K562 (cell line): Measurements from ENCODE around the gene NEK1. TPM values are rescaled to one million over a fixed set of nuclear protein-coding genes. Genes with fewer than 3 reads are reported as not detected.

Experiments used
- BRD4 ChIP-seq: fragments of 200-600 bp; sonication (generic); IDR thresholded peaks from 2 replicates; pipeline ENCODE4 v1.6.1; 2017; ENCODE audit warnings: inconsistent platforms
- DIDO1 ChIP-seq: fragments of 450-650 bp; IDR thresholded peaks from 2 replicates; pipeline ENCODE4 v1.6.1; 2016; ENCODE audit warnings: low read depth, missing biosample characterization, missing genetic modification characterization
- FOXK2 ChIP-seq, 2 experiments: fragments of 450-650 bp; IDR thresholded peaks in 1 of 2; conservative IDR thresholded peaks in 1 of 2; 2 replicates each; pipeline ENCODE4 v1.6.1; 2016; ENCODE audit warnings: low read depth in 2 of 2, mild to moderate bottlenecking in 1 of 2
- GABPB1 ChIP-seq: sonication (generic); formaldehyde crosslinking; IDR thresholded peaks from 2 replicates; pipeline ENCODE4 v1.8.0; 2022; ENCODE audit warnings: mild to moderate bottlenecking, missing genetic modification reagents
- GATAD2A ChIP-seq: fragments of 450-650 bp; IDR thresholded peaks from 2 replicates; pipeline ENCODE4 v1.6.1; 2017
- GATAD2B ChIP-seq: fragments of 450-650 bp; IDR thresholded peaks from 2 replicates; pipeline ENCODE4 v1.6.1; 2017; ENCODE audit warnings: mild to moderate bottlenecking, borderline replicate concordance
- GTF2A2 ChIP-seq: IDR thresholded peaks from 2 replicates; pipeline ENCODE4 v1.6.1; 2016; ENCODE audit warnings: mild to moderate bottlenecking, missing genetic modification characterization, missing compliant biosample characterization
- HCFC1 ChIP-seq: IDR thresholded peaks from 2 replicates; pipeline ENCODE4 v1.6.1; 2012; ENCODE audit warnings: low read depth, low read length, improper control_type of control experiment
- MTA2 ChIP-seq: fragments of 450-650 bp; IDR thresholded peaks from 2 replicates; pipeline ENCODE4 v1.6.1; 2016; ENCODE audit warnings: low read depth
- NCOA2 ChIP-seq, 2 experiments: fragments of 450-650 bp; IDR thresholded peaks; 2 replicates each; pipeline ENCODE4 v1.6.1; 2018; ENCODE audit warnings: mild to moderate bottlenecking in 2 of 2, moderate library complexity in 1 of 2; ENCODE audit not compliant: partially characterized antibody in 2 of 2
- PHF20 ChIP-seq: fragments of 450-650 bp; IDR thresholded peaks from 2 replicates; pipeline ENCODE4 v1.6.1; 2018; ENCODE audit not compliant: partially characterized antibody
- SP1 ChIP-seq: sonication (generic); formaldehyde crosslinking; IDR thresholded peaks from 2 replicates; pipeline ENCODE4 v1.8.1; 2022; ENCODE audit warnings: mild to moderate bottlenecking, missing genetic modification reagents
- TFAM ChIP-seq: fragments of 250-450 bp; sonication (Bioruptor Pico); conservative IDR thresholded peaks from 2 replicates; pipeline ENCODE4 v1.5.0; 2021; ENCODE audit warnings: mild to moderate bottlenecking, moderate library complexity
- TOE1 ChIP-seq, 2 experiments: fragments of 450-650 bp in 1 of 2; sonication (generic) in 1 of 2; formaldehyde crosslinking in 1 of 2; IDR thresholded peaks; 2 replicates each; pipeline versions ENCODE4 v1.7.1 to v1.8.0; 2016 to 2022; ENCODE audit warnings: borderline replicate concordance in 2 of 2, mild to moderate bottlenecking in 2 of 2, antibody characterized with exemption in 1 of 2, inconsistent platforms in 1 of 2, low read depth in 1 of 2, missing genetic modification reagents in 1 of 2, moderate library complexity in 1 of 2
- TSC22D4 ChIP-seq: fragments of 450-650 bp; IDR thresholded peaks from 2 replicates; pipeline ENCODE4 v1.6.1; 2016; ENCODE audit warnings: missing genetic modification characterization, missing biosample characterization, control low read depth
- YY1 ChIP-seq, 3 experiments: IDR thresholded peaks; 2 replicates each; pipeline ENCODE4 v1.6.1; 2011; ENCODE audit warnings: low read length in 2 of 3, mild to moderate bottlenecking in 2 of 3, moderate library complexity in 2 of 3, borderline replicate concordance in 1 of 3, control low read depth in 1 of 3, low read depth in 1 of 3; ENCODE audit not compliant: insufficient read depth in 3 of 3, insufficient replicate concordance in 2 of 3, control insufficient read depth in 1 of 3, insufficient read length in 1 of 3; ENCODE audit errors: extremely low read depth in 1 of 3
- ZBTB17 ChIP-seq: fragments of 450-650 bp; formaldehyde crosslinking; IDR thresholded peaks from 2 replicates; pipeline ENCODE4 v1.4.0; 2020; ENCODE audit warnings: mild to moderate bottlenecking
- ZNF134 ChIP-seq: fragments of 250-450 bp; sonication (Bioruptor Pico); conservative IDR thresholded peaks from 2 replicates; pipeline ENCODE4 v1.4.0; 2020
- ZNF239 ChIP-seq: fragments of 250-450 bp; sonication (Bioruptor Pico); IDR thresholded peaks from 2 replicates; pipeline ENCODE4 v1.4.0; 2020; ENCODE audit warnings: mild to moderate bottlenecking
- ZNF282 ChIP-seq: sonication (generic); formaldehyde crosslinking; IDR thresholded peaks from 2 replicates; pipeline ENCODE4 v1.8.1; 2023; ENCODE audit warnings: missing genetic modification reagents
- ZNF77 ChIP-seq: fragments of 250-450 bp; sonication (Bioruptor Pico); IDR thresholded peaks from 2 replicates; pipeline ENCODE4 v1.5.0; 2020
- polyA plus RNA-seq, 8 experiments: library from polyadenylated mRNA; depleted of rRNA in 4 of 8; stranded (reverse) in 5 of 8; unstranded in 3 of 8; fragments of >200 nt; fragmentation: Nextera tagmentation in 2 of 8; fragmentation: Illumina TruSeq in 1 of 8; extraction: Ambion mirVana in 2 of 8; extraction: Trizol in 1 of 8; gene quantifications; 2 replicates each; pipeline versions ENCODE4 v1.2.1 to v1.2.3, GENCODE V29; 2011 to 2014; ENCODE audit warnings: inconsistent platforms in 1 of 8, missing spikeins in 1 of 8
- total RNA-seq, 7 experiments: library from RNA; depleted of rRNA in 6 of 7; stranded (reverse); fragments of >200 nt in 6 of 7; fragmentation: Illumina TruSeq in 2 of 7; extraction: Trizol in 2 of 7; gene quantifications; 2 replicates each; pipeline versions ENCODE4 v1.2.1 to v1.2.3, GENCODE V29; 2011 to 2021; ENCODE audit warnings: low replicate concordance in 1 of 7
- TF ChIP-seq, protein P1 (sequence below): fragments of 450-650 bp; formaldehyde crosslinking; IDR thresholded peaks from 2 replicates; pipeline ENCODE4 v1.4.0; 2020; ENCODE audit warnings: mild to moderate bottlenecking, moderate library complexity
- TF ChIP-seq, protein P2 (sequence below): IDR thresholded peaks from 2 replicates; pipeline ENCODE4 v1.6.1; 2011; ENCODE audit warnings: borderline replicate concordance, low read depth, mild to moderate bottlenecking, moderate library complexity, low read length; ENCODE audit not compliant: insufficient read depth, poor library complexity, severe bottlenecking
- TF ChIP-seq, protein P3 (sequence below), 2 experiments: IDR thresholded peaks in 1 of 2; conservative IDR thresholded peaks in 1 of 2; 2 replicates each; pipeline ENCODE4 v1.6.1; 2016; ENCODE audit warnings: low read depth in 2 of 2, mild to moderate bottlenecking in 1 of 2, missing compliant biosample characterization in 1 of 2, missing genetic modification characterization in 1 of 2, moderate library complexity in 1 of 2

The NEK1 gene
- total and polyA plus RNA-seq, 9 of the 15 experiments (the other 6 are each of a cell fraction or from before 2014, with no cell fraction given): 6.2 to 15.7 (median 10.3) TPM

DNA sequence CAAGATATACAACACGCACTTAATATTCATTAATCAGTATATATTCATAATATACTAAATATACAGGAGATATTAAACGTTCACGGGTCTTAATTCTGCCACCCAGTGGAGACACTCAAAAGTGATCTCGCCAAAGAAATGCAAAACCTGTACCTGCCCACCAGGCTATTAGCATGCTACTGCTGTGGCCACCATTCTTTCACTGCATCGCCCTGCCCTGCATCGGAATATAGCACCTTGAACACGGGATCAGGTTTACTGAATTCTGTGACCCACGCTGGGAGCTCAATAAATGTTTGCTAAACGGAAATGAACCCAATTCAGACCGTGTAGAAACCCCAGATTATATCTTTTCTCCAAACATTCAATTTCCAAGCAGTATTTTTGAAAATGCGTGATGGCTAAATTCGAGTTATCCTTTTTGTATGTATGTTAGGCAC, 7.2 kb upstream of the NEK1 start (continued):
- TF ChIP-seq, protein P1, sequence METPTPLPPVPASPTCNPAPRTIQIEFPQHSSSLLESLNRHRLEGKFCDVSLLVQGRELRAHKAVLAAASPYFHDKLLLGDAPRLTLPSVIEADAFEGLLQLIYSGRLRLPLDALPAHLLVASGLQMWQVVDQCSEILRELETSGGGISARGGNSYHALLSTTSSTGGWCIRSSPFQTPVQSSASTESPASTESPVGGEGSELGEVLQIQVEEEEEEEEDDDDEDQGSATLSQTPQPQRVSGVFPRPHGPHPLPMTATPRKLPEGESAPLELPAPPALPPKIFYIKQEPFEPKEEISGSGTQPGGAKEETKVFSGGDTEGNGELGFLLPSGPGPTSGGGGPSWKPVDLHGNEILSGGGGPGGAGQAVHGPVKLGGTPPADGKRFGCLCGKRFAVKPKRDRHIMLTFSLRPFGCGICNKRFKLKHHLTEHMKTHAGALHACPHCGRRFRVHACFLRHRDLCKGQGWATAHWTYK: no peak
- TF ChIP-seq ZNF77 (CRISPR knock-in tag) (no peak), DIDO1 (tag) (no peak), ZNF282 (CRISPR knock-in tag) (no peak), ZBTB17 (CRISPR knock-in tag) (no peak), HCFC1 (no peak), GABPB1 (CRISPR knock-in tag) (no peak), TFAM (CRISPR knock-in tag) (no peak), MTA2 (no peak), GTF2A2 (tag) (no peak), ZNF239 (CRISPR knock-in tag) (no peak), YY1 (IDR thresholded peaks at IDR 0.05; ENCODE audit: borderline replicate concordance in 1 of 3, control insufficient read depth in 1 of 3, extremely low read depth in 1 of 3, insufficient read depth in 3 of 3, insufficient read length in 1 of 3, insufficient replicate concordance in 2 of 3, low read depth in 1 of 3, low read length in 2 of 3) (peak in 2 of 3 experiments; percentile 52 to 81), GATAD2B (no peak), TOE1 (IDR thresholded peaks at IDR 0.05; ENCODE audit: borderline replicate concordance) (0 out of 2 replicates have a peak, but pooled peaks have one; percentile 3), TOE1 (CRISPR knock-in tag; IDR thresholded peaks at IDR 0.05; ENCODE audit: borderline replicate concordance, low read depth) (no peak), BRD4 (peak; percentile 74; the same call in 1 of the 2 replicates), SP1 (CRISPR knock-in tag) (no peak), ZNF134 (CRISPR knock-in tag) (no peak), GATAD2A (no peak), NCOA2 (IDR thresholded peaks at IDR 0.05; ENCODE audit: partially characterized antibody in 2 of 2) (no peak), PHF20 (no peak), FOXK2 (conservative IDR thresholded peaks at IDR 0.05 in 1 of 2, IDR thresholded peaks at IDR 0.05 in 1 of 2; ENCODE audit: low read depth in 2 of 2) (no peak), TSC22D4 (tag) (no peak)
- TF ChIP-seq, protein P2, sequence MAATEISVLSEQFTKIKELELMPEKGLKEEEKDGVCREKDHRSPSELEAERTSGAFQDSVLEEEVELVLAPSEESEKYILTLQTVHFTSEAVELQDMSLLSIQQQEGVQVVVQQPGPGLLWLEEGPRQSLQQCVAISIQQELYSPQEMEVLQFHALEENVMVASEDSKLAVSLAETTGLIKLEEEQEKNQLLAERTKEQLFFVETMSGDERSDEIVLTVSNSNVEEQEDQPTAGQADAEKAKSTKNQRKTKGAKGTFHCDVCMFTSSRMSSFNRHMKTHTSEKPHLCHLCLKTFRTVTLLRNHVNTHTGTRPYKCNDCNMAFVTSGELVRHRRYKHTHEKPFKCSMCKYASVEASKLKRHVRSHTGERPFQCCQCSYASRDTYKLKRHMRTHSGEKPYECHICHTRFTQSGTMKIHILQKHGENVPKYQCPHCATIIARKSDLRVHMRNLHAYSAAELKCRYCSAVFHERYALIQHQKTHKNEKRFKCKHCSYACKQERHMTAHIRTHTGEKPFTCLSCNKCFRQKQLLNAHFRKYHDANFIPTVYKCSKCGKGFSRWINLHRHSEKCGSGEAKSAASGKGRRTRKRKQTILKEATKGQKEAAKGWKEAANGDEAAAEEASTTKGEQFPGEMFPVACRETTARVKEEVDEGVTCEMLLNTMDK: no peak
- TF ChIP-seq, protein P3, sequence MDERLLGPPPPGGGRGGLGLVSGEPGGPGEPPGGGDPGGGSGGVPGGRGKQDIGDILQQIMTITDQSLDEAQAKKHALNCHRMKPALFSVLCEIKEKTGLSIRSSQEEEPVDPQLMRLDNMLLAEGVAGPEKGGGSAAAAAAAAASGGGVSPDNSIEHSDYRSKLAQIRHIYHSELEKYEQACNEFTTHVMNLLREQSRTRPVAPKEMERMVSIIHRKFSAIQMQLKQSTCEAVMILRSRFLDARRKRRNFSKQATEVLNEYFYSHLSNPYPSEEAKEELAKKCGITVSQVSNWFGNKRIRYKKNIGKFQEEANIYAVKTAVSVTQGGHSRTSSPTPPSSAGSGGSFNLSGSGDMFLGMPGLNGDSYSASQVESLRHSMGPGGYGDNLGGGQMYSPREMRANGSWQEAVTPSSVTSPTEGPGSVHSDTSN (CRISPR knock-in tag; IDR thresholded peaks at IDR 0.05; ENCODE audit: low read depth): no peak
- TF ChIP-seq, protein P3 (tag; conservative IDR thresholded peaks at IDR 0.05; ENCODE audit: low read depth): no peak
